ENCODE results near the gene GLI2. TPM values are rescaled to one million over a fixed set of nuclear protein-coding genes. Genes with fewer than 3 reads are reported as not detected.

Gene GLI2
- total RNA-seq, 1 donor from 2014 or later: 42.9 TPM

DNA sequence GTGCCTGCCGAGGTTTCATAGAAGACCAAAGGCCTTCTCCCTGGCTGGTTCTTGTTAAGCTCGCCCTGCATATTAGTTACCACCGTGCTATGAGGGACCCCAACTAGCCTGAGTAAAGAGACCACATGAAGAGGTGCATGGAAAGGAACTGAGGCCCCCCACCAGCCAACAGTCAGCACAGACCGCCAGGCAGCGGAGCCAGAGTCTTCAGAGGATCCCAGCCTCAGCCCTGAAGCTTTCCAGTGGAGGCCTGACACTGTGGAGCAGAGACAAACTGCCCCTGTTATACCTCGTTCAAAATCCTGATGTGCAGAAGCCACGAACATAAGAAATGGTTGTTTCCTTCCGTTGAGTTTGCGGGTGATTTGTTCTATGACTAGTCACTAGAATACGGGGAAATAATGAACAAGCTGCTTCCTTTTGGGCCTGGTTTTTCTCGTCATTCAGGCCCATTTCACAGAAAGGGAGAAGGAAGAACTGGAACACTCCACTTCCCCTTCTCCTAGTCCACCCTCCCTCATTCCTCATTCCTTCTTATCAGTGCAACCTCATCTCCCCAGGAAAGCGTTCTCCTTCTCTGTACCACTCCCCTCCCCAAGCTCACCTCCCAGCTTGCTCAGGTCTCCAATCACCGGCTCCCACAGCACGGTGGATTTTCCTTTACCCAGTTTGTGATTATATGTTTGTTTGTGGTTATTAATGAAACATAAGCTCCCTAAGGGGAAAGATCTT, 3.0 kb upstream of the GLI2 start:
- H3K27ac ChIP-seq (ENCODE audit: low read depth, low read length): no peak overlapping the region
- H3K4me1 ChIP-seq (ENCODE audit: insufficient read depth, low read length): peaks cover 11% of the 10 kb centered on the region
- H3K4me2 ChIP-seq (ENCODE audit: low read length): no peak overlapping the region
- DNase-seq (ENCODE audit: low read depth): no peak
- Mint-ChIP-seq H3K36me3 (ENCODE audit: low read depth, unreplicated experiment) (peaks cover 18% of the 10 kb centered on the region), H3K27ac (ENCODE audit: unreplicated experiment) (no peak overlapping the region), H3K9me3 (ENCODE audit: unreplicated experiment) (no peaks in the 10 kb centered on the region), H3K4me3 (ENCODE audit: unreplicated experiment) (no peak overlapping the region), H3K4me1 (ENCODE audit: low read depth, unreplicated experiment) (peaks cover 12% of the 10 kb centered on the region), H3K27me3 (ENCODE audit: low read depth, unreplicated experiment) (no peaks in the 10 kb centered on the region)
- H2AFZ ChIP-seq (ENCODE audit: low read depth, low read length): no peak overlapping the region
- FAIRE-seq: no peak
- TF ChIP-seq, protein P1, sequence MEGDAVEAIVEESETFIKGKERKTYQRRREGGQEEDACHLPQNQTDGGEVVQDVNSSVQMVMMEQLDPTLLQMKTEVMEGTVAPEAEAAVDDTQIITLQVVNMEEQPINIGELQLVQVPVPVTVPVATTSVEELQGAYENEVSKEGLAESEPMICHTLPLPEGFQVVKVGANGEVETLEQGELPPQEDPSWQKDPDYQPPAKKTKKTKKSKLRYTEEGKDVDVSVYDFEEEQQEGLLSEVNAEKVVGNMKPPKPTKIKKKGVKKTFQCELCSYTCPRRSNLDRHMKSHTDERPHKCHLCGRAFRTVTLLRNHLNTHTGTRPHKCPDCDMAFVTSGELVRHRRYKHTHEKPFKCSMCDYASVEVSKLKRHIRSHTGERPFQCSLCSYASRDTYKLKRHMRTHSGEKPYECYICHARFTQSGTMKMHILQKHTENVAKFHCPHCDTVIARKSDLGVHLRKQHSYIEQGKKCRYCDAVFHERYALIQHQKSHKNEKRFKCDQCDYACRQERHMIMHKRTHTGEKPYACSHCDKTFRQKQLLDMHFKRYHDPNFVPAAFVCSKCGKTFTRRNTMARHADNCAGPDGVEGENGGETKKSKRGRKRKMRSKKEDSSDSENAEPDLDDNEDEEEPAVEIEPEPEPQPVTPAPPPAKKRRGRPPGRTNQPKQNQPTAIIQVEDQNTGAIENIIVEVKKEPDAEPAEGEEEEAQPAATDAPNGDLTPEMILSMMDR (IDR thresholded peaks at IDR 0.05; ENCODE audit: insufficient read depth, low read depth, low read length): no peak
- no peak for TF ChIP-seq EZH2 (IDR thresholded peaks at IDR 0.05; ENCODE audit: insufficient read depth, low read length)
- H3K36me3 ChIP-seq (ENCODE audit: insufficient read depth, low read length): no peaks in the 10 kb centered on the region
- H3K79me2 ChIP-seq (ENCODE audit: insufficient read depth, low read length): peaks cover 17% of the 10 kb centered on the region
- no peak overlapping the region for H3K4me3 ChIP-seq (ENCODE audit: insufficient read depth, low read depth, low read length)
- H4K20me1 ChIP-seq (ENCODE audit: insufficient read depth, low read length): peaks cover under 1% of the 10 kb centered on the region
- H3K27me3 ChIP-seq (ENCODE audit: insufficient read depth, low read length): no peaks in the 10 kb centered on the region
- no peak overlapping the region for H3K9ac ChIP-seq (ENCODE audit: low read length)
- H3K9me3 ChIP-seq (ENCODE audit: insufficient read depth, low read depth, low read length): no peaks in the 10 kb centered on the region

DNA sequence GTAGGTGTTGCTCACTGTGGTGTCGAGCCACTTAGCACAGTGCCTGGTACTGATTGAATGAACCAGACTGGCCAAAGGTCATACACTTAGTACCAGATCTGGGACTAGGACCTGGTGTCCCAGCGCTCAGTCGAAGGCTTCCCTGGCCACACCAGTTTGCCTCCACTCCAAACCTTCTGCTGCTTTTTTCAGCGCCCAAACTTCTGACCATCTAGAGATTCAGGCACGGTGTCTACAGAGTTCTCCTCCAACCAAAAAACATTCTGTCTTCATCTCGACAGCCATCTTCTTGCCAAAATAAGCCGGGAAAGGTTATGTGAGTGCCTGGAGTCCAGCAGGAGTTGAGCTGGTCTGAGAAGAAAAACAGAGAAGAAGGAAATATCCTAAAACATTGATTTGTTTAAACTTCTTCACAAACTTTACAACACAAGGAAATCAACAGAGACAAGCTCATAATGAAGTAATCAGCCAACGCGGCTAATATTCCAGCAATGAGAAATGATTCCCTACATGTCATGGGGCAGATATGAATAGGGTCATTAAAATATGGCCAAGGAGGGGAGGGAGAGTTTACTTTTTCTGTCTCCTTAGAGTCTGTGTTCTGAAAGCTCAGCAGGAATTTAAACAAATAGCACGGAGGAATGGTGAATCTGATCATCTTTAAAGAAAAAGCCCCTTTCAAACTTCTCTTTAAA, 2.3 kb upstream of the GLI2 start:
- peaks cover 7% of the 10 kb centered on the region for H4K20me1 ChIP-seq (ENCODE audit: insufficient read depth, low read length)
- no peak overlapping the region for H3K27ac ChIP-seq (ENCODE audit: low read depth, low read length)
- H3K4me3 ChIP-seq (ENCODE audit: insufficient read depth, low read depth, low read length): no peak overlapping the region
- peaks cover 24% of the 10 kb centered on the region for H3K79me2 ChIP-seq (ENCODE audit: insufficient read depth, low read length)
- H3K9ac ChIP-seq (ENCODE audit: low read length): no peak overlapping the region
- no peak for DNase-seq (ENCODE audit: low read depth)
- no peak for FAIRE-seq
- Mint-ChIP-seq H3K36me3 (ENCODE audit: low read depth, unreplicated experiment) (peaks cover 18% of the 10 kb centered on the region), H3K4me3 (ENCODE audit: unreplicated experiment) (no peak overlapping the region), H3K27ac (ENCODE audit: unreplicated experiment) (no peak overlapping the region), H3K4me1 (ENCODE audit: low read depth, unreplicated experiment) (peaks cover 13% of the 10 kb centered on the region), H3K27me3 (ENCODE audit: low read depth, unreplicated experiment) (no peaks in the 10 kb centered on the region), H3K9me3 (ENCODE audit: unreplicated experiment) (no peaks in the 10 kb centered on the region)
- no peak overlapping the region for H3K4me2 ChIP-seq (ENCODE audit: low read length)
- no peak for TF ChIP-seq EZH2 (IDR thresholded peaks at IDR 0.05; ENCODE audit: insufficient read depth, low read length)
- TF ChIP-seq, protein P1 (IDR thresholded peaks at IDR 0.05; ENCODE audit: insufficient read depth, low read depth, low read length): no peak
- no peak overlapping the region for H2AFZ ChIP-seq (ENCODE audit: low read depth, low read length)
- H3K9me3 ChIP-seq (ENCODE audit: insufficient read depth, low read depth, low read length): no peaks in the 10 kb centered on the region
- H3K36me3 ChIP-seq (ENCODE audit: insufficient read depth, low read length): no peaks in the 10 kb centered on the region
- H3K4me1 ChIP-seq (ENCODE audit: insufficient read depth, low read length): peaks cover 18% of the 10 kb centered on the region
- H3K27me3 ChIP-seq (ENCODE audit: insufficient read depth, low read length): no peaks in the 10 kb centered on the region

All from astrocyte (in vitro differentiated cells and primary cell).